Measurements from ENCODE around the gene FXYD6. TPM values are rescaled to one million over a fixed set of nuclear protein-coding genes. Genes with fewer than 3 reads are reported as not detected.

Gene FXYD6
- total and polyA plus RNA-seq, 5 experiments from 2014 or later, result not detected

DNA sequence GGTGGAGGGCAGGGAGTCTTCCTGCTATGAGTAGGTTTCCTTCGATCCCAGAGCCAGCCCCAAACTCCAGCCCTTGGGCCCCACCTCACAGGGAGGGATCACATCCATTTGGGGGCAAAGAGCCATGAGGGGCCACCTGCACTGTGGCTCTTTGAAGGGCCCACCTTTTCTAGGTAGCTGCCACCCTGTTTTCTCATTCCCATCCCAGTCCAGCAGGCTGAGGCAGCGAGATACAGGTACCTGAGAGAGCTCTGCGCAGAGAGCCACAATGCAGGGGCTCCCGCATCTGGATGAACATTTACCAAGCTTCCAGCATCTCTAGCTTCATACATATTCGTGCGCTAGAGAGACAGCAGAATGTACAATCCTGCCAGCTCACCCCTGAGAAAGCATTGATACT, 16.3 kb downstream of the FXYD6 start:
- peak overlapping the region in 1 of 10 donors; percentile 60 for H3K27ac Mint-ChIP-seq
- no peak overlapping the region for H3K4me3 Mint-ChIP-seq
- no peaks in the 10 kb centered on the region for H3K36me3 Mint-ChIP-seq
- no peaks in the 10 kb centered on the region for H3K9me3 Mint-ChIP-seq
- H3K27me3 Mint-ChIP-seq, result peaks cover 0 to 8% (median 3%) of the 10 kb centered on the region in 5 donors
- DNase-seq (no peak), ATAC-seq (no peak)
- POLR2A ChIA-PET, result no interaction called here
- H3K4me1 Mint-ChIP-seq, result peaks cover 2 to 6% (median 3%) of the 10 kb centered on the region in 4 donors

DNA sequence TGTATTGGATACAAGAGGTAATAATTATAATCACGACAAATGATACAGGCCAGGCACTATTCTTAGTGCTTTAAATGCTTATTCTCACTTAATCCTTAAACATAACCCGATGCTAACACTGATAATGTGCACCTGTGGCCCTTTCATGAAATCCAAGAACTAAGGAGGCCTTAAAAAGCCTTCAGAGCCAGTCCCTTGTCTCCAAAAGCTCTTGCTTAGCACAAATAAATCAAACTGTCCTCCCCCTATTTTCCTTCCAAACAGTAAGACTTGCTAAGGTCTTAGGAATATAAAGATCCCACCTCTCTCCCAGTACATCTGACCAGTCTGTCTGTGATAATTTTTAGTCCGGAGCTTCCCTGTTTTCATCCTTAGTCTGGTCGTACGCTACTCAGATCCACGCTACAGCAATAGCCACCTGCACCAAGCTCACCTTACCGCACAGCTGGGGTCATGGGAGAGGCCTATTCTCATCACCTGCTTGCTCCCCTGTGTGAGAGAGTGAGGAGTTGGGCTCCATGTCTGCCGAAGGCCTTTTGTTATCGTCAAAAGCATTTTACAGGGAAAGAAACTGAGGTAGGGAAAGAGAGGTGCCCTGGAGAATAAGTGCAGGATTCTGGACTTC, 16.9 kb downstream of the FXYD6 start:
- H3K27me3 Mint-ChIP-seq, result peaks cover 0 to 8% (median 3%) of the 10 kb centered on the region in 5 donors
- no peak for DNase-seq
- peaks cover 2 to 6% (median 4%) of the 10 kb centered on the region in 4 donors for H3K4me1 Mint-ChIP-seq
- H3K36me3 Mint-ChIP-seq, result no peaks in the 10 kb centered on the region
- no peak for ATAC-seq
- peak overlapping the region in 1 of 10 donors; percentile 60 for H3K27ac Mint-ChIP-seq
- POLR2A ChIA-PET, result no interaction called here
- H3K9me3 Mint-ChIP-seq, result no peaks in the 10 kb centered on the region
- H3K4me3 Mint-ChIP-seq, result no peak overlapping the region

DNA sequence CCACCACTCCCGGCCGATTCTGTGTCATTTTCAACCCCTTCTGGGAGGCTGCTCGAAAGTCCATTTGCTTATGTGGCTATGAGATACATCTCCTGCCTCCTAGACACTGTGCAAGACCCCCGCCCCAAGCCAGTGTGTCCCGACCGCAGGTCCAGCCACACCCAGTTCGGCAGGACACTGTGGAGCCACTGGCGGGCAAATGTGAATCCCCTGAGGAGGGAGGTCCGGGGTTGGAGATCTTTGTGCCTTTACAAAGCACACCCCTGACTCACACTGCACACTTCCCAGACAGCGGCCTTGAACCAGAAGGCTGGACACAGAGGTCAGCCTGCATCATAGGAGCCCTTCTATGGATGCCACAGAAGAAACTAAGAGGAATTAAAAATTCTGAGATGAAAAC, 17.4 kb downstream of the FXYD6 start:
- DNase-seq, result no peak
- H3K27me3 Mint-ChIP-seq, result peaks cover 0 to 8% (median 4%) of the 10 kb centered on the region in 5 donors
- ATAC-seq, result no peak
- H3K4me3 Mint-ChIP-seq, result no peak overlapping the region
- POLR2A ChIA-PET, result no interaction called here
- no peaks in the 10 kb centered on the region for H3K9me3 Mint-ChIP-seq
- peak overlapping the region in 1 of 10 donors; percentile 66 for H3K27ac Mint-ChIP-seq
- no peaks in the 10 kb centered on the region for H3K36me3 Mint-ChIP-seq
- H3K4me1 Mint-ChIP-seq, result peaks cover 2 to 6% (median 4%) of the 10 kb centered on the region in 4 donors

DNA sequence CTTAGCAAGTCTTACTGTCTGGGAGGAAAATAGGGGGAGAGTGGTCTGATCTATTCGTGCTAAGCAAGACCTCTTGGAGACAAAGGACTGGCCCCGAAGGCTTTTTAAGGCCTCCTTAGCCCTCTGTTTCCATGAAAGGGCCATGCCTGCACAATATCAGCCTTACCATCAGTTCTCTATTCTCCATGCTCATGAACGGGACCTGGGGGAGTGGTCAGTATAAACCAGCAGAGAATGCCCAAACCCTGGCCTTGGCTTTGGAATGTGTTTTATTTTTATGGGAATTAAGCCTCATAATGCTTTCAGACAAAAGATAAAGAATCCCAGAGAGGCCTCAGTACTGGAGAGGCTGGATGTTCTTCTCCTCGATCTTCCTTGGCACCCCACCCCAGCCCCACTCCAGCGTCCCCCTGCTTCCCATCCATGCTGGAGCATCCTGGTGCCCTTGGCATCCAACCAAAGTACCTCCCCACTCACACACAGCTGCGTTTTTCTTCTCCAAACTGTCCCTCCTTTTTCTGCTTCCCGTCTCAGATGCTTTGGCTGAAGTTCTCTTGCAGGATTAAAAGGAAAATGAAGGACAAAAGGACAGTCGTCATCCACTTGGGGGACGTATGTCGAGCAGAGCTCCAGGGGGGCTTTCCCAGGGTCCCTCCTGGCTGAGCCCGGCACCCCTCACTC, 18.6 kb downstream of the FXYD6 start:
- H3K4me3 Mint-ChIP-seq, result no peak overlapping the region
- peaks cover 0 to 8% (median 4%) of the 10 kb centered on the region in 5 donors for H3K27me3 Mint-ChIP-seq
- H3K9me3 Mint-ChIP-seq, result peaks cover 0 to 5% (median 3%) of the 10 kb centered on the region in 9 donors
- peak overlapping the region in 1 of 10 donors; percentile 66 for H3K27ac Mint-ChIP-seq
- POLR2A ChIA-PET, result no interaction called here
- no peak for DNase-seq
- ATAC-seq, result no peak
- H3K4me1 Mint-ChIP-seq, result peaks cover 2 to 6% (median 4%) of the 10 kb centered on the region in 4 donors
- H3K36me3 Mint-ChIP-seq, result peaks cover 0 to 3% (median 0%) of the 10 kb centered on the region in 3 donors

DNA sequence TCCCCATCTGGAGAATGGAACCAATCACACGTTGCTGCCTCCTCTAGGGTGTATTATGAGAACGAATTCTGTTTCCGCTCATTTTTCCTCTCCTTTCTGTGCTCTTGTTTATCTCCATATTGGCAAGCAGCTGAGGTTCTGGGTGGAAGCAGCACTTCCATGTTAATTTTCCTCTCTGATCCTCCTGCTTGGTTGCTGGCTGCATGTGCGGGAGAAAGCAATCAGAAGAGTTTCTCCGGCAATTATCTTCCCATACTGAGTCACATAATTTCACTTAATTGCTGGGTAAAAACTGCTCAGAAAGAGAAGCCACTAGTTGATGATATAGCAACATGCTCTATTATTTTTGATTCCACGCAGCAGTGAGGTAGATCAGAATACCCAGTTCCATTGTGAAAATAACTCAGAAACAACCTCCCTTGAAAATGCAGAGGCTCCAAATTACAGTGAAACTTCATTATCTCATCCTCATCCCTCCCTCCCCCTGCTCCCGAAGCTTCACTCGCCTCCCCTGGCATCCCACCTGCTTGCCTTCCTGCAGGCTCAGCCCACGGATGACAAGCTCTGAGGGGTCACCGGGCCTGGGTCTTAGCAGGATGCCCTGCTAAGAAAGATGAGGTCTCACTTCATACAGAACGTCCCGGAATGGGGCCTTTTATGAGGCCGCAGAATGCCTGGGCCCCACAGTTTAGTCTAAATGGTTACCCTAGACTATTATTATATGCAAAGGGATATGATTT, 20.4 kb downstream of the FXYD6 start:
- Mint-ChIP-seq H3K36me3 (peaks cover 0 to 8% (median 3%) of the 10 kb centered on the region in 3 donors), H3K4me1 (peaks cover 0 to 2% (median 0%) of the 10 kb centered on the region in 4 donors), H3K27me3 (peaks cover 0 to 13% (median 4%) of the 10 kb centered on the region in 5 donors), H3K4me3 (no peak overlapping the region), H3K27ac (no peak overlapping the region), H3K9me3 (peaks cover 3 to 13% (median 9%) of the 10 kb centered on the region in 9 donors)
- POLR2A ChIA-PET, result no interaction called here
- DNase-seq, result peak in 1 of 10 donors; percentile 11
- no peak for ATAC-seq

DNA sequence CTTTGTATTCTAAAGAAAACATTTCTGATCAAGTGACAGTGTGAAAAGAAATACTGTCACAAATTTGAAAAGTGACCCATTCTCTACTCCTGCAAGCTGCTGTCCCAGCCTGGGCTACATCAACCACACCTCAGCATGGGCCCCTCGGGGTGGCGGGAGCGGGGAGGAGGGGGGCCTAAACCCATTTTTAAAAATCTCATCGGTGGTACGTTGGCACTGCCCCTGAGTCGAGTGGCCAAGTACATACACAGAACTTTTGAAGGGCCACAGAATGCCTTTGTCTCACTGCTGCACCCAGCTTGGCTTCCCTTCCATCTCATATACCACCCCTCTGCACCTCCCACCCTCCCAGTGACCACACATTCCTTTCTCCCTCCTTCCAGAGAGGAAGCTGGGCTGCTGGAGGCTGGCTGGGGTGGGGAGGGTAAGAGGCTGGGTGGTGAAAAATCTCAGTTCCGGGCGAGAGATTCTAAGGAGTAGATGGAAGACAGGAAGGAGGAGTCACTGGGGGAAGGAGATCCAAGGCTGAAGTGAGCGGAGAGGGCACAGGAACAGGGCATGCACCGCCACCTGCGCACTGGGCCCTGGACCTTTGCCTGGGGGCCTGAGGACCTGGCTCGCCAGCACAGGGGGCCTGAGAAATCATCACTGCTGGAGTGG, 21.1 kb downstream of the FXYD6 start:
- DNase-seq, result no peak
- no peak for ATAC-seq
- Mint-ChIP-seq H3K4me1 (peaks cover 0 to 2% (median under 1%) of the 10 kb centered on the region in 4 donors), H3K4me3 (no peak overlapping the region), H3K36me3 (peaks cover 0 to 8% (median 3%) of the 10 kb centered on the region in 3 donors), H3K27me3 (peaks cover 0 to 13% (median 4%) of the 10 kb centered on the region in 5 donors), H3K9me3 (peaks cover 3 to 13% (median 9%) of the 10 kb centered on the region in 9 donors), H3K27ac (no peak overlapping the region)
- POLR2A ChIA-PET, result no interaction called here

DNA sequence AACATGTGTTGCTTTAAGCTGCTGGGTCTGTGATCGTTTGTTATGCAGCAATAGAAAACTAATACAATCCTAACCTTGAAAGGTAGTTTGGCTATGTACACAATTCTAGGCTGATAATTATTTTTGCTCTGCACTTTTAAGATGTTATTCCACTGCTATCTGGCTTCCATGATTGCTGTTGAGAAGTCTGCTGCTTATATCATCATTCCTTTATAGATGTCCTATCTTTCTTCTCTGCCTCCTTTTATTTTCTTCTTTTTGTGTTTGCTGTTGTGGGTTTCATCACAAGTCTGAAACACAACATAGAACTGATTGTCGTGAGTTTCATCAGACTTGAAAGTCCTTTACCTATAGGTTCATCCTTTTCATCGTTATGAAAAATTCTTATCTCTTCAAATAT, 24.1 kb downstream of the FXYD6 start:
- Mint-ChIP-seq H3K4me1 (peaks cover 4 to 7% (median 6%) of the 10 kb centered on the region in 4 donors), H3K27ac (no peak overlapping the region), H3K27me3 (peaks cover 0 to 13% (median 4%) of the 10 kb centered on the region in 5 donors), H3K36me3 (peaks cover 0 to 8% (median 3%) of the 10 kb centered on the region in 3 donors), H3K9me3 (peaks cover 3 to 13% (median 9%) of the 10 kb centered on the region in 9 donors), H3K4me3 (no peak overlapping the region)
- POLR2A ChIA-PET, result no interaction called here
- no peak for ATAC-seq
- no peak for DNase-seq

DNA sequence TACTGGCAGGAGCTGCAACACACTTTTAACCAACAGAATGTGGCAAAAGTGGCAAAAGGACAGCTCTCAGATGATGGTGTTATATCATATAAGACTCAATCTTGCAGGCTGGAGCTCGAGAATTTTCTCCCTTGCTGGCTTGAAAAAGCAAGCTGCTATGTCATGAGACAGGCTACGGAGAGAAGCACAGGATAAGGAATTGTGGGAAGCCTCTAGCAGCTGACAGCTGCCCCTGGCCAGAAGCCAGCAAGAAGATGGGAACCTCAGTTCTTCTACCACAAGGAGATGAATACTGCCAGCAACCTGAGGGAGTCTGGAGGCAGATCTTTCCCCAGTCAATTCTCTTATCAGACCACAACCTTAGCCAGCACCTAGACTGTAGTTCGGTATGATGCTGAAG, 24.6 kb downstream of the FXYD6 start:
- Mint-ChIP-seq H3K4me3 (no peak overlapping the region), H3K27me3 (peaks cover 0 to 13% (median 2%) of the 10 kb centered on the region in 5 donors), H3K27ac (no peak overlapping the region), H3K9me3 (peaks cover 3 to 13% (median 9%) of the 10 kb centered on the region in 9 donors), H3K4me1 (peaks cover 4 to 7% (median 6%) of the 10 kb centered on the region in 4 donors), H3K36me3 (peaks cover 0 to 8% (median 3%) of the 10 kb centered on the region in 3 donors)
- ATAC-seq (no peak), DNase-seq (peak in 1 of 10 donors; percentile 9)
- POLR2A ChIA-PET, result interaction anchor here (0.7 kb wide), 1 partner anchor 350 kb away, joined by 3 read pairs; no protein-coding TSS in a partner anchor

DNA sequence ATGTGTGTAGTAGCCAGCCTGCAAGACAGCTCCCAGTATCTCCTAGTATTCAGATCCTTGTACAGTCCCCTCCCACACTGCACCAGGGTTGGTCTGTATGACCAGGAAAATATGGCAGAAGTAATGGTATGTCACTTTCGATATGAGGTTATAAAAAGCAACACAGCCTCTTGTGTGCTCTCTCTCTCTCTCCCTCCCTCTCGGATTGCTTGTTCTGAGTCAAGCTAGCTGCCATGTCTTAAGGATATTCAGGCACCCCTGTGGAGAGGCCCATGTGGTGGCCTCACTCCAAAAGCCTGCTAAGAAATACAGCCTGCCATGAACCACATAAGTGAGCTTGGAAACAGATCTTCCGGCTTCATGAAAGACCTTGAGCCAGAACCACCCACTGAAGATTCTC, 25.4 kb downstream of the FXYD6 start:
- Mint-ChIP-seq H3K9me3 (peaks cover 3 to 13% (median 9%) of the 10 kb centered on the region in 9 donors), H3K4me1 (peaks cover 4 to 7% (median 6%) of the 10 kb centered on the region in 4 donors), H3K27ac (no peak overlapping the region), H3K36me3 (peaks cover 0 to 8% (median 3%) of the 10 kb centered on the region in 3 donors), H3K4me3 (no peak overlapping the region), H3K27me3 (peaks cover 0 to 13% (median 2%) of the 10 kb centered on the region in 5 donors)
- POLR2A ChIA-PET, result interaction anchor here (0.7 kb wide), 1 partner anchor 351 kb away, joined by 3 read pairs; no protein-coding TSS in a partner anchor
- ATAC-seq (no peak), DNase-seq (no peak)

DNA sequence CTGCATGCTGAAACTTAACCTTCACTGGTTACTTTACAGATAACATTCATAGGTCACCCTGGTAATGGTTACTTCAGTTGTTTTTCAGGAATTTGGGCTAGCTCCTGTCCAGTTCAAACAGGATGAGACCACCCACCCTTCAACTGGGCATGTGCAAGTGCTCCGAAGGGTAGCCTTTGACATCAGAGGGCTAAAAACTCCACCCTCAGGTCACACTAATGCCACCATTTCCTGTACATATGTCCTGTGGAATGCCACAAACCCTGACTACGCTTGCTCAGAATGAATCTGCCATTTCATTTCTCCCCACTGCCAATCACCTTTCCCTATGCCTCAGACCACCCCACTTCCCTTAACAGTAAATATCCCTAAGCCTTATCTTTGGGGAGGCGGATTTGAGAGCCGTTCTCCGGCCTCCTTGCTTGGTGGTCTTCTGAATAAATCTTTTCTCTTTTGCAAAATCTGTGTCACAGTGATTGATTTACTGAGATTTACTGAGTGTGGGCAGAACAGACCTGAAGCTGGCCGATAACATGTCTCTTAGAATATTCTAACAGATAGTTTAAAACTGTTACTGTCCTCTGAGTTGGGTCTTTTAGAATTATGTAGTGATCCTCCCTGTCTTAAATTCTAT, 26.6 kb downstream of the FXYD6 start:
- no peak overlapping the region for H3K4me3 Mint-ChIP-seq
- H3K4me1 Mint-ChIP-seq, result peaks cover 4 to 7% (median 6%) of the 10 kb centered on the region in 4 donors
- POLR2A ChIA-PET, result no interaction called here
- H3K27me3 Mint-ChIP-seq, result peaks cover 0 to 10% (median 2%) of the 10 kb centered on the region in 5 donors
- H3K36me3 Mint-ChIP-seq, result peaks cover 0 to 8% (median 3%) of the 10 kb centered on the region in 3 donors
- ATAC-seq (no peak), DNase-seq (no peak)
- H3K9me3 Mint-ChIP-seq, result peaks cover 3 to 13% (median 9%) of the 10 kb centered on the region in 9 donors
- no peak overlapping the region for H3K27ac Mint-ChIP-seq

DNA sequence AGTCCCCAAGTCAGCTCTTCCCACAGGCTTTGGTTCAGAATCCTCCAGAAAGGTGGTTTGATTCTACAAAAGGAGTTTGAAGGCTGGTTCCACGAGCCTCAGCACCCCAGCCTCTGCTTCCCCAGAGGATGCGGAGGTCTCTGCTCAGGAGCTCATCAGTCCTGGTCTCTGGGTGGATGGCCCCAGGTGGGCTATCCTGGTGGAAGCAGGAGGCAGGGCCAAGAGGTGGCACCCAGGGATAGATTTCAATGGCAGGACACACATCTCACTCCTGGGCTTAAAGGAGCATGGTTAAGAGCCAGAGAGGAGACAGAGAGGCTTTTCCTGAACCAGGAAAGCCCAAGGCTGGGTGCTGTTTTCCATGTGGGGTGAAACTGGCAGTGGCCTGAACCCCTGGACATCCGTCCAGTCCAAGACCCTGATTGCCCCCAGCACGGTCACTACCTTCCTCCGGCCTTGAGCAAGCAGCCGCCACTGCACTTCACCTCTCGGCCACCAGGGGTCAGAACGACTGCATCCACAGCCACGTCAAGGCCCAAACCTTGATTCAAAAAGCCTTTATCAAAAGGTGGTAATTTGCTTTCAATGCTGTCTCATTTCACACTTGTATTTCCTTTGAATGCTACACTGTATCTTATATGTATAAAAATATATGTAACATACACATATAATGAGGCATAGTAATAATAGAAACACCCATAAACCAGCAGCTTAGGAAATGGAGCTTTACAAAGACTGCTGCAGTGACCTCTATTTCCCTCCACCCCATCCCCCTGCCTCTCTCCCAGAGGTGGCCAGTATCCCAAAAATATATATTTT, 32.6 kb downstream of the FXYD6 start:
- Mint-ChIP-seq H3K9me3 (peaks cover 0 to 2% (median 0%) of the 10 kb centered on the region in 9 donors), H3K4me1 (peaks cover 0 to 10% (median 3%) of the 10 kb centered on the region in 4 donors), H3K4me3 (no peak overlapping the region), H3K36me3 (no peaks in the 10 kb centered on the region), H3K27me3 (no peaks in the 10 kb centered on the region), H3K27ac (peak overlapping the region in 1 of 10 donors; percentile 43)
- ATAC-seq (peak; percentile 77 to 88), DNase-seq (peak; percentile 56 to 88 (median 77))
- POLR2A ChIA-PET, result interaction anchor here (0.8 to 4.0 kb wide), 9 partner anchors 16 to 209 kb away, joined by 3 to 27 read pairs (median 4); partner anchors contain the start of gene IL10RA
